H7 (cell line): ENCODE results near the gene MAN2B2. TPM values are rescaled to one million over a fixed set of nuclear protein-coding genes. Genes with fewer than 3 reads are reported as not detected.

ENCODE experiments used
- total RNA-seq: library from RNA; depleted of rRNA; stranded (reverse); fragments of >200 nt; shearing (Covaris generic); gene quantifications from 2 replicates; pipeline ENCODE4 v1.2.3, GENCODE V29; 2014; rRNA removed

Gene MAN2B2
- total RNA-seq, 1 experiment from 2014 or later: 3.4 TPM

Other genes starting within 250 kb of the MAN2B2 start
- gene PPP2R2C, start 102.6 kb upstream of the MAN2B2 start, total RNA-seq: 7.2 and 7.6 TPM in 2 replicates
- gene MRFAP1, start 65.5 kb downstream of the MAN2B2 start, total RNA-seq: 82.2 and 83.2 TPM in 2 replicates
- gene S100P, start 118.7 kb downstream of the MAN2B2 start, total RNA-seq: not detected in 2 replicates
- gene MRFAP1L1, start 134.7 kb downstream of the MAN2B2 start, total RNA-seq: 49.0 and 52.5 TPM in 2 replicates
- gene BLOC1S4, start 141.0 kb downstream of the MAN2B2 start, total RNA-seq: 35.5 and 39.7 TPM in 2 replicates
- 11.5 and 15.9 TPM in 2 replicates for gene KIAA0232, start 207.5 kb downstream of the MAN2B2 start, total RNA-seq